HS-27A (cell line): ENCODE results near the gene TRIM4.

Experiments
- DNase-seq: peaks from one replicate; pipeline ENCODE4 v3.0.0-alpha.2; 2012; ENCODE audit warnings: low read depth, missing footprints

TRIM4 gene

DNA sequence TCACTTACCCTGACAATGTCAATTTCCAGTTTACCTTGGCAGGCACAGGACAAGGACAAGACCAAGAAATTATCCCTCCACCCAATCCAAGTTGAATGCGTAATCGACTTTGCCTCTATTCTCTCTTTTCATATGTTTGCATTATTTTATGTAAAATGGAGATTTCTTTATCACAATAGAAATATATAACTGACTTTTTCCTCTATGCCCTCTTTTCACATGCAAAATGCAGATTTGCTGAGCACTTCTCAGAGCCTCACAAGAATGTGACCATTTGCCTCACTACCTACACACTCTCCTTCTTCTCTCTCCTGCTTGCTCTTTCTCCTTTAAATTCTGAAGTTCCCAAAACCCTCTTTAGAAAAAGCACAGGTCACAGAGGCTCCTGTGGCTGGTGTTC, 76.4 kb downstream of the TRIM4 start:
- no peak for DNase-seq
